HG02973 (cell line): Measurements from ENCODE around the gene TCP10L.
"Not testable (repeated sequence)": the region's sequence is repeated elsewhere in the genome, so short reads cannot be mapped to it uniquely, and the experiment has no call there.

Experiments used
- ATAC-seq: cut with Tn5 transposase; IDR thresholded peaks from one replicate; pipeline ENCODE4 v1.9.1; 2021; ENCODE audit warnings: moderate library complexity; ENCODE audit not compliant: unreplicated experiment

Gene TCP10L, protein sequence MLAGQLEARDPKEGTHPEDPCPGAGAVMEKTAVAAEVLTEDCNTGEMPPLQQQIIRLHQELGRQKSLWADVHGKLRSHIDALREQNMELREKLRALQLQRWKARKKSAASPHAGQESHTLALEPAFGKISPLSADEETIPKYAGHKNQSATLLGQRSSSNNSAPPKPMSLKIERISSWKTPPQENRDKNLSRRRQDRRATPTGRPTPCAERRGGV

DNA sequence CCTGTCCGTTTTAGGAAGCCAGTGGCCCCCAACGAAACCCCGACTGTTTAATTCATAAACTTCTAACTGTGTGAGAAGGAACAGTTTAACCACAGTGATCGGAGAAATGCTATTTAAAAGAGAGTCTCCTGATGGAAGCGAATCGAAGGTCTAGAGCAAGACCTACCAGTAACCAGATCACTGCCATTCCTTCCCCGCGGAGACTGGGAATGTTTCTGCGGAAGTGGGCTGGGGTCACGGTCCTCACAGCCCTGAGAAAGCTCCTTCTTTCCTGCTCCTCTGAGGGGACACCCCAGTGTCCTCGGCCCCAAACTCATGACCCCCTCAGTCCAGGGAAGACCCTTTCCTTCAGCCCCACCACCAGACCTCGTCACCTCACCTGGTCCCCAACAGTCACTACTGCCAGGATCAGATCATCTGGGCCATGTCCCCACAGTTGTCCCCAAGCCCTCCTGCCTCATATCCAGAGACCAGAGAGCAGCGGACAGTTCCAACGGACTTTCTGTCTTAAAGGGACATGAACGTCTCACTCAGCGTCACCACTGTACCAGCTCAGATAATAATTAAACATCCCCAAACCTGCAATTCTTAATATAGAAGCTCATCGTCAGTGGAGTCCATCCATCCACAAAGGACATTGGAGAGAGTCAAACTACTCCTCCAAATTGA is at the start of gene TCP10L:
Gene TCP10L (minus strand): TSS at position 482 of the 669 bp plus-strand sequence. CDS start 1,219 bp downstream, outside the sequence.
- no peak for ATAC-seq

- ATAC-seq = no peak
Observed at GRCh38 chr21:32626621-32627196, 41.4 kb upstream of the TCP10L start.

- not testable (repeated sequence) for ATAC-seq
Observed at GRCh38 chr21:32618218-32618617, 32.9 kb upstream of the TCP10L start.

GRCh38 chr21:32613436-32614043 is 28.2 kb upstream of the TCP10L start:
- no peak for ATAC-seq

- ATAC-seq = no peak
Observed at GRCh38 chr21:32612999-32613337, 27.6 kb upstream of the TCP10L start.

DNA sequence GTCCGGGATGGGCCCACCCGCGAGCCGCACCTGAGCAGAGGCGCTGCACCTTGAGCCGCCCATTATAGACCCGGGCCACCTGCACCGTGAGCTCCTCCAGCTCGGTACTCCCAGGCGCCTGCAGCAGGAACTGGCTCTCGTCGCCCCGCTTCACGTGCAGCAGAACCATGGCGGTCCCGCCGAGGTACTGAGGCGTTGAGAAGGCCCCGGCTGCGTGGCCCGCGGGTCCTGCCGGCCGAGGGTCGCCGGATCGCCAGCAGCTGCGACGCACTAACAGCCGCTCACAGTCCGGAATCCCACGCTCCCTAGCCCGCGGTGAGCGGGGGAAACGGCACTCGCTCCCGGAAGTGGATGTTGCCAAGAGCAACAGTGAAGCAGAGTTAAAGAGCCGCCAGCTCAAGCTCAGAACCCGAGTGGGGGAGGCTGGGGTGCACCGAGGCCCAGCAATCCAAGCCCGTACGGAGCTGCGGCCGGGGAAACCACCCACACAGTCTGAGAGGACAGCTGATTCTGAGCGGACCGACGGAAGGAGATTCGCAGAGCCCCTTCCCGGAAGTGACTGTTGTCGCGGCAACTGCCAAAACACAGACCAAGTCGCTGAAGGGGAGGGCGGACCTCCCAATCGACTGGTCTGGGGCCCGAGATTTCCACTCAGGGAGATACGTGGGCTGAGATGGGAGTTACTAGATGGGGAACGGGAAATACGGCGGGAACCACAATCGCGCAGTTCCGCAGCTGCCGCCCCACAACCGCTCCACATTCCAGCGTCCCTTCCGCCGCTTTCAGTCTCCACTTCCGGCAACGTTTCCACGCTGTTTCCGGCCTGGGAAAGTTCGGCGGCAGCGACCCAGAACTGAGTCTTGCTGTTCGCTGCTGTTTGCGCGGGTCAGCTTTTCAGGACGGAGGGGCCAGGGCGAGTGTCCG is 27.0 kb upstream of the TCP10L start, which contains the start of gene CFAP298:
Gene CFAP298 (minus strand): TSS at position 303 of the 924 bp plus-strand sequence. CDS start 134 bp downstream, at position 169.
- ATAC-seq = peak; percentile 93

- no peak for ATAC-seq
Observed at GRCh38 chr21:32611471-32611997, 26.2 kb upstream of the TCP10L start.

DNA sequence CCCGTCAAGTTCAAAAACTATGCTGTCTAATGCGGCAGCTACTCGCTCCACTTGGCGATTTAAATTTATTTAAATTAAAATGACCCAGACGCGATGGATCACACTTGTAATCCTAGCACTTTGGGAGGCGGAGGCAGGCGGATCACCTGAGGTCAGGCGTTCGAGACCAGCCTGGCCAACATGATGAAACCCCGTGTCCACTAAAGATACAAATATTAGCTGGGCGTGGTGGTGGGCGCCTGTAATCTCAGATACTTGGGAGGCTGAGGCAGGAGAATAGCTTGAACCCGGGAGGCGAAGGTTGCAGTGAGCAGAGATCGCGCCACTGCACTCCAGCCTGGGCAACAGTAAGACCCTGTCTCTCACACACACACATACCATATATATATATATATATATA is 25.6 kb upstream of the TCP10L start:
- ATAC-seq = not testable (repeated sequence)

DNA sequence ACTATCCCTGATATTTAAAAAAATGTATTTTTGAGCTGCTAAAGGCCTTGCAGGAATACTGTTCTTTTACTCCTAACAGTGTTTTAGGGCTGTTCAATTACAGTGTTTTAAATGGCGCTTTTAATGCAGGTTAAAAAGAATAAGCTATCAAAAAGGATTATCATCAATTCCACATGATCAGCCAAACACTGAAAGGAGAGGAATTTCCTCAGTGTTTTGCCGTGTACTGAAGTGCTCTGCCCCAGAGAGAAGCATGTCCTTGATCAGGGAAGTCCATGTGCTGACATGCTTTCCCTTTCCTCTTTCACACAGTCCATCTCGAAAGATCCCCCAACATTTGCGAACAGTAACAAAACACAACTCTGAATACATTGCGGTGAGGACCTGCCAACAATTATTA is 23.5 kb upstream of the TCP10L start:
- no peak for ATAC-seq

DNA sequence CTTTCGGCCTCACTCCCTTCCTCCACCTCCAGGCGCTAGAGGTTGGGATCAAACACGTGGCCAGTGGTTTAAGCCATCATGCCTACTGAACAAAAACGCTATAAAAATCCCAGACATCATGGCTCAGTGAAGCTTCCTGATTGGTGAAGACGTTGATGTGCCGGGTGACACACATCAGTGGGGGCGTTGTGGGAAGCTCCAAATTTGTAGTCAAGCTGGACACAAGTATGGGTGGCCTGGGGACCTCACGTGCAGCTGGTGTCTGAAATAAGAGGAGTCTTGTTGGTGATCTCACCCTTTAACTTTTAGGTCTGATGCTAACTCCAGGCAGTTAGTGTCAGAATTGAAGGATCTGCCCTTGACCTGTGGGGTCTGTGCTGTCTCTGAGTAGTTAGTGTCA is 20.1 kb upstream of the TCP10L start:
- no peak for ATAC-seq

GRCh38 chr21:32604464-32604863 is 19.1 kb upstream of the TCP10L start:
- no peak for ATAC-seq

- no peak for ATAC-seq
Observed at GRCh38 chr21:32603131-32603530, 17.8 kb upstream of the TCP10L start.

GRCh38 chr21:32602099-32602498 is 16.8 kb upstream of the TCP10L start:
- ATAC-seq = no peak

DNA sequence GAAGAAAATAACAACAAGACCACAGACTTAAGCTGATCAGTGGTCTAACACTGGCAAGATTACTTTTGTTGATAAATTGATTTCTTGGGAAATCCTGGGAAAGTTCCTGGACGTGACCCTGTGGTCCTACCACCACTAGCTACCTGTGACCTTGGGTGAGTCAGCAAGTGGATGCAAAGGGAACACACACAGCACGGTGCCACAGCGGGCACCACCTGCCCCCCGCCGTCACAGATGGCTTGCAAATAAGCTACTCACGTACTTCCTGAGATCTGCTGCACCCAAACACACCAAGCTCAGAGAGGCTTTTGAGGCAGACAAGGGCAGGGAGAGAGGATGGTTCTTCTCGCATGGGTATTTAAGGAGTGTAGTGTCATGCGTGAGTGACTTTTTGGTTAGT is 14.2 kb upstream of the TCP10L start:
- ATAC-seq = no peak

- no peak for ATAC-seq
Observed at GRCh38 chr21:32599091-32599490, 13.8 kb upstream of the TCP10L start.

- ATAC-seq = no peak
Observed at GRCh38 chr21:32597205-32597604, 11.9 kb upstream of the TCP10L start.

- ATAC-seq = no peak
Observed at GRCh38 chr21:32595431-32595830, 10.1 kb upstream of the TCP10L start.

DNA sequence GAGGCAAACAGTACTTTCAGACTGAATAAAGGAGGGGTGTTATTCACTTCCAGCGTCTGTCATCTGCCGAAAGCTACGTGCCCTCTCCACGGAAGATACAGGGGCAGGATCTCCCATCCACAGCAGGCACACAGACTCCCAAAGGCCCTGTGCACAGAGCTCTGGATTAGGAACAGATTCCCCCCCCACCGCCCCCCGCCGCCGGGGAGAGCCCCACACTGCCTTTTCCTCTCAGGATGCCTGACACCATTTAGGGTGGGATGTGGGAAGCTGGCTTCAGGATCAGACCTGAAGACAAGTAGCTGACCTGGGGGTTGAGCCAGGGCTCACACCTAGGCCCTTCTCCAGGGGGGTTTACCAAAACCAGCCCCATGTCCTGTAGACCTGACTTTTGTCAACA is 8.4 kb upstream of the TCP10L start:
- ATAC-seq = no peak

DNA sequence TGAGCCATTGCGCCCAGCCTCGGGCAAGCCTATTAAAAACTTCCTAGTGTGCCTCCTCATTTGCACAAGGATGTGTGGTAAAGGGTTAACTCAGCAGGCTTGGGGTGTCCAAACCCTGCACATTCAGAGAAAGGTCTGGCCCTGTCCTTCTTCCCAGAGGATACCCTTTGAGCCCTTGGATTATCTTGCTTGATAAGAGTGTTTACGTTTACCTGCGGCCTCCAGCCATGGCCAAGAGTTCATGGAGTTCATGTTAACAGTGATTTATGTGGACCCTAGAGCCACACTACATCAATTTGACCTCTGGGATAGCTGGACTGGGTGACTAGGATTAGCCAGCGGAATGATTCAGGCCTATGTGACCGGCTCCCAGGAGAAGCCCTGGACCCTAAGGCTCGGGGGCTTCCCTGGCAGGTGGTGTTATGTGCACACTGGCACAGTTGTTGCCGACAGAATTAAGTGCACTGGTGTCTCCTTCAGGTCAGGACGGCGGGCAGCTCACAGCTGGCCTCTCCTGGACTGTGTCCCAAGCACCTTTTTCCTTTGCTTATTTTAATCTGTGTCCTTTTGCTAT is 7.7 kb upstream of the TCP10L start:
- no peak for ATAC-seq

DNA sequence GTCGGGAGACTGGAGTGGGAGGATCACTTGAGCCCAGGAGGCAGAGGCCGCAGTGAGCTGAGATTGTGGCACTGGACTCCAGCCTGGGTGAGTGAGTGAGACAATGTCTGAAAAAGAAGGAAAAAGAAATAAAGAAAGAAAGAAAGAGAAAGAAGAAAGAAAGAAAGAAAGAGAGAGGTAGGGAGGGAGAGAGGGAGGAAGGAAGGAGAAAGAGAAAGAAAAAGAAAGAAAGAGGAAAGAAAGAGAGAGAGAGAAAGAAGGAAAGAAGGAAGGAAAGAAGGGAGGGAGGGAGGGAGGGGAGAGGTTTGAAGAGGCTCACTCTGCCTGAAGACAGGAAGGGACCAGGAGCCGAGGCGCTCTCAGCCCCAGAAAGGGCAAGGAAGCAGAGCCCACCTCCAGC is 4.8 kb upstream of the TCP10L start:
- ATAC-seq = no peak
